Measurements from ENCODE around the gene HLA-DRB5. TPM values are rescaled to one million over a fixed set of nuclear protein-coding genes. Genes with fewer than 3 reads are reported as not detected.
"Not testable (repeated sequence)": the region's sequence is repeated elsewhere in the genome, so short reads cannot be mapped to it uniquely, and the experiment has no call there.

The HLA-DRB5 gene
- total and polyA plus RNA-seq, 3 donors from 2014 or later, result 0.39 to 43.3 (median 0.56) TPM

DNA sequence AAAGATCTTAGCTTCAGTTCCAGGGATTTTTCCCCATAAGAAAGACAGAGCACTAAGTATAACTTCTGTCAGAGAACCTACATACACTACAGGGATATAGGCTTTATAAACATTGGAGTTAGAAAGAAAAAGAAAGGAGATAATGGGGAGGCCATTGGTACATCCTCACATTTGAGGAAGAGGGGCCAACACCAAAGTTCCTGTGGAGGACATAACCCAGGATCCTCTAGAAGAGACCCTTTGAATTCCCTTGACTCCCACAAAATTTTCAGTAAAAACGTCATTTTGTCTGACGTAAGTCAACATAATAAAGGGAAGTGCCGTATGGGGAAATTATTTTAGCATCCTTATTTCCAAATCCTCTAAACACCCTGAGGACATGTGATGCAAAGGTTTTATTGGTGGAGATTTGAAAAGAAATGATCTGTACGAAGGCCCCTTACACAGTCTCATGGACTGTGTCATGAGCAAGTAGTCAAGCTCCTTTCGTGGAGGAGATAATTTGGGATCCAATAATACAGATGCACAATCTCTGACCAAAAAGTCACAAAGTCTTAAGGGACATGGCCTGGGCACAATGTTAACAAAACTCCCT lies 57.2 kb downstream of the HLA-DRB5 start:
- Histone ChIP-seq H3K4me1 (no peaks in the 10 kb centered on the region), H3K36me3 (ENCODE audit: low read depth, missing control alignments) (no peaks in the 10 kb centered on the region), H3K4me3 (no peak overlapping the region), H3K27me3 (no peaks in the 10 kb centered on the region), H3K27ac (no peak overlapping the region), H3K9me3 (no peaks in the 10 kb centered on the region)
- intact Hi-C loops (cut with DNase I; ENCODE audit: low total_unique reads), result no loop called here
- TF ChIP-seq POLR2A (IDR thresholded peaks at IDR 0.05), result no peak
- TF ChIP-seq, protein P1, sequence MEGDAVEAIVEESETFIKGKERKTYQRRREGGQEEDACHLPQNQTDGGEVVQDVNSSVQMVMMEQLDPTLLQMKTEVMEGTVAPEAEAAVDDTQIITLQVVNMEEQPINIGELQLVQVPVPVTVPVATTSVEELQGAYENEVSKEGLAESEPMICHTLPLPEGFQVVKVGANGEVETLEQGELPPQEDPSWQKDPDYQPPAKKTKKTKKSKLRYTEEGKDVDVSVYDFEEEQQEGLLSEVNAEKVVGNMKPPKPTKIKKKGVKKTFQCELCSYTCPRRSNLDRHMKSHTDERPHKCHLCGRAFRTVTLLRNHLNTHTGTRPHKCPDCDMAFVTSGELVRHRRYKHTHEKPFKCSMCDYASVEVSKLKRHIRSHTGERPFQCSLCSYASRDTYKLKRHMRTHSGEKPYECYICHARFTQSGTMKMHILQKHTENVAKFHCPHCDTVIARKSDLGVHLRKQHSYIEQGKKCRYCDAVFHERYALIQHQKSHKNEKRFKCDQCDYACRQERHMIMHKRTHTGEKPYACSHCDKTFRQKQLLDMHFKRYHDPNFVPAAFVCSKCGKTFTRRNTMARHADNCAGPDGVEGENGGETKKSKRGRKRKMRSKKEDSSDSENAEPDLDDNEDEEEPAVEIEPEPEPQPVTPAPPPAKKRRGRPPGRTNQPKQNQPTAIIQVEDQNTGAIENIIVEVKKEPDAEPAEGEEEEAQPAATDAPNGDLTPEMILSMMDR (IDR thresholded peaks at IDR 0.05), result no peak
- DNase-seq, result no peak
- 60 to 70% methylated on average over 5 of the region's 5 CpGs for WGBS, 2 donors

DNA sequence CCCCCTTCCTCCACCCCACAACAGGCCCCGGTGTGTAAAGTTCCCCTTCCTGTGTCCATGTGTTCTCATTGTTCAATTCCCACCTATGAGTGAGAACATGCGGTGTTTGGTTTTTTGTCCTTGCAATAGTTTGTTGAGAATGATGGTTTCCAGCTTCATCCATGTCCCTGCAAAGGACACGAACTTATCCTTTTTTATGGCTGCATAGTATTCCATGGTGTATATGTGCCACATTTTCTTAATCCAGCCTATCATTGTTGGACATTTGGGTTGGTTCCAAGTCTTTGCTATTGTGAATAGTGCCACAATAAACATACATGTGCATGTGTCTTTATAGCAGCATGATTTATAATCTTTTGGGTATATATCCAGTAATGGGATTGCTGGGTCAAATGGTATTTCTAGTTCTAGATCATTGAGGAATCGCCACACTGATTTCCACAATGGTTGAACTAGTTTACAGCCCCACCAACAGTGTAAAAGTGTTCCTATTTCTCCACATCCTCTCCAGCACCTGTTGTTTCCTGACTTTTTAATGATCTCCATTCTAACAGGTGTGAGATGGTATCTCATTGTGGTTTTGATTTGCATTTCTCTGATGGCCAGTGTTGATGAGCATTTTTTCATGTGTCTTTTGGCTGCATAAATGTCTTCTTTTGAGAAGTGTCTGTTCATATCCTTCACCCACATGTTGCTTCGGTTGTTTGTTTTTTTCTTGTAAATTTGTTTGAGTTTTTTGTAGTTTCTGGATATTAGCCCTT lies 62.2 kb downstream of the HLA-DRB5 start:
- H3K27me3 ChIP-seq; H3K4me3 ChIP-seq; H3K9me3 ChIP-seq; intact Hi-C loops (cut with DNase I; ENCODE audit: low total_unique reads); DNase-seq; H3K27ac ChIP-seq; H3K4me1 ChIP-seq; H3K36me3 ChIP-seq (ENCODE audit: low read depth, missing control alignments): not testable (repeated sequence)
- 51 to 65% methylated on average over 5 of the region's 5 CpGs for WGBS, 2 donors

Small RNAs within 50 kb of the gene (small RNA-seq; reads per million reads assigned to genes)
- 0 reads per million in 2 donors for gene RNU1-61P

Other genes with a start within 250 kb of the HLA-DRB5 start
- gene TSBP1, start 158.4 kb downstream of the HLA-DRB5 start, total RNA-seq, result 10 to 100 TPM; 11.8 to 18.4 TPM
- gene TSBP1, start 158.4 kb downstream of the HLA-DRB5 start, polyA plus RNA-seq (ENCODE audit: insufficient read depth, low read depth, low replicate concordance), result 21.0 TPM
- gene BTNL2, start 123.1 kb downstream of the HLA-DRB5 start, total RNA-seq, result under 1 TPM in 1 of 2 donors, not detected in 1; 0.74 TPM
- gene BTNL2, start 123.1 kb downstream of the HLA-DRB5 start, polyA plus RNA-seq (ENCODE audit: insufficient read depth, low read depth, low replicate concordance), result not detected
- 10 to 100 TPM; 23.4 to 50.2 TPM for gene HLA-DRA, start 90.4 kb downstream of the HLA-DRB5 start, total RNA-seq
- 626 TPM for gene HLA-DRA, start 90.4 kb downstream of the HLA-DRB5 start, polyA plus RNA-seq (ENCODE audit: insufficient read depth, low read depth, low replicate concordance)
- gene HLA-DRB1, start 59.6 kb upstream of the HLA-DRB5 start, total RNA-seq, result 10 to 100 TPM in 1 of 2 donors, 1 to 10 TPM in 1; 9.5 to 12.0 TPM
- 135 TPM for gene HLA-DRB1, start 59.6 kb upstream of the HLA-DRB5 start, polyA plus RNA-seq (ENCODE audit: insufficient read depth, low read depth, low replicate concordance)
- gene HLA-DQA1, start 107.1 kb upstream of the HLA-DRB5 start, total RNA-seq, result 1 to 10 TPM in 1 of 2 donors, under 1 TPM in 1; 0.94 to 1.6 TPM
- gene HLA-DQA1, start 107.1 kb upstream of the HLA-DRB5 start, polyA plus RNA-seq (ENCODE audit: insufficient read depth, low read depth, low replicate concordance), result 33.9 TPM
- 1 to 10 TPM in 1 of 2 donors, under 1 TPM in 1; 0.08 to 1.7 TPM for gene HLA-DQB1, start 136.4 kb upstream of the HLA-DRB5 start, total RNA-seq
- 7.7 TPM for gene HLA-DQB1, start 136.4 kb upstream of the HLA-DRB5 start, polyA plus RNA-seq (ENCODE audit: insufficient read depth, low read depth, low replicate concordance)
- not detected for gene HLA-DQA2, start 211.1 kb upstream of the HLA-DRB5 start, total RNA-seq
- gene HLA-DQA2, start 211.1 kb upstream of the HLA-DRB5 start, polyA plus RNA-seq (ENCODE audit: insufficient read depth, low read depth, low replicate concordance), result 27.3 TPM
- under 1 TPM; 0.62 to 0.79 TPM for gene HLA-DQB2, start 233.2 kb upstream of the HLA-DRB5 start, total RNA-seq
- 6.2 TPM for gene HLA-DQB2, start 233.2 kb upstream of the HLA-DRB5 start, polyA plus RNA-seq (ENCODE audit: insufficient read depth, low read depth, low replicate concordance)

Data from testis (tissue), 3 donors.